PC-3 (cell line): ENCODE measurements around the gene SEC16A.

ENCODE experiments used
- CTCF ChIP-seq: fragments of 300-600 bp; sonication (generic); conservative IDR thresholded peaks from 2 replicates; pipeline ENCODE4 v1.5.1; 2017; ENCODE audit warnings: antibody characterized with exemption, low read depth, mild to moderate bottlenecking, low read length
- EZH2 ChIP-seq: fragments of 300-600 bp; sonication (generic); IDR thresholded peaks from one replicate; pipeline ENCODE4 v1.6.1; 2017; ENCODE audit warnings: antibody characterized with exemption, mild to moderate bottlenecking, low read length; ENCODE audit not compliant: unreplicated experiment
- EZH2phosphoT487 ChIP-seq: fragments of 300-600 bp; sonication (generic); IDR thresholded peaks from 2 replicates; pipeline ENCODE4 v1.6.1; 2018; ENCODE audit warnings: mild to moderate bottlenecking, antibody characterized with exemption, low read length, borderline replicate concordance

GRCh38 chr9:136531186-136531903 lies 48.5 kb upstream of the SEC16A start:
- TF ChIP-seq CTCF: no peak
- TF ChIP-seq EZH2phosphoT487: no peak
- TF ChIP-seq EZH2: no peak
